ENCODE results near the gene RTBDN. TPM values are rescaled to one million over a fixed set of nuclear protein-coding genes. Genes with fewer than 3 reads are reported as not detected.

RTBDN gene
- total and polyA plus RNA-seq, 2 of the 8 experiments (the other 6 are each of a cell fraction or from before 2014, with no cell fraction given), result 4.0 to 4.8 TPM

GRCh38 chr19:12875086-12875485 lies 40.7 kb upstream of the RTBDN start:
- Histone ChIP-seq H3K79me2 (ENCODE audit: control insufficient read depth in 1 of 2, insufficient read depth in 2 of 2, low read length in 2 of 2) (no peaks in the 10 kb centered on the region), H4K5ac (ENCODE audit: insufficient read length, low read depth, low read length) (no peak overlapping the region), H4K8ac (ENCODE audit: extremely low read depth, insufficient read depth, low read length) (no peak overlapping the region), H2AK5ac (ENCODE audit: low read depth, low read length) (no peak overlapping the region), H3K4me2 (ENCODE audit: insufficient read depth in 1 of 2, low read depth in 2 of 2, low read length in 2 of 2) (no peak overlapping the region), H3K36me3 (ENCODE audit: control insufficient read depth in 2 of 4, insufficient read depth in 4 of 4, low read length in 3 of 4) (peaks cover 2 to 29% (median 14%) of the 10 kb centered on the region in 4 experiments), H3K79me1 (ENCODE audit: low read depth, low read length) (no peaks in the 10 kb centered on the region), H2BK12ac (ENCODE audit: low read depth, low read length) (no peak overlapping the region), H3K27me3 (replicated peaks in 1 of 4; ENCODE audit: control insufficient read depth in 3 of 4, extremely low read depth in 1 of 4, insufficient read depth in 3 of 4, low read length in 3 of 4) (no peaks in the 10 kb centered on the region), H3K18ac (ENCODE audit: extremely low read depth, low read length) (no peak overlapping the region), H3K14ac (ENCODE audit: insufficient read length) (no peak overlapping the region), H2BK20ac (ENCODE audit: low read length) (no peak overlapping the region), H3K4ac (replicated peaks; ENCODE audit: insufficient read length, low read depth, low read length) (no peak overlapping the region), H3K4me3 (ENCODE audit: extremely low read depth in 1 of 4, insufficient read depth in 2 of 4, low read depth in 3 of 4, low read length in 4 of 4) (no peak overlapping the region), H3K9ac (replicated peaks in 1 of 4; ENCODE audit: extremely low read depth in 1 of 4, low read depth in 3 of 4, low read length in 3 of 4) (no peak overlapping the region), H2BK5ac (ENCODE audit: low read depth, low read length) (no peak overlapping the region), H3K23ac (ENCODE audit: insufficient read length) (no peak overlapping the region), H3K23me2 (ENCODE audit: low read depth, low read length) (no peaks in the 10 kb centered on the region), H3K56ac (replicated peaks; ENCODE audit: insufficient read length, low read depth, low read length) (no peak overlapping the region), H4K20me1 (replicated peaks in 1 of 2; ENCODE audit: control insufficient read depth in 1 of 2, insufficient read depth in 2 of 2, low read length in 2 of 2) (peaks cover 0 to 2% of the 10 kb centered on the region in 2 experiments), H2BK15ac (ENCODE audit: low read length) (no peak overlapping the region), H3K9me3 (ENCODE audit: insufficient read depth in 2 of 2, low read depth in 1 of 2, low read length in 1 of 2) (peaks cover 0 to 5% of the 10 kb centered on the region in 2 experiments; a peak in 1 of 4 replicates), H3K27ac (ENCODE audit: low read depth, low read length) (no peak overlapping the region), H4K91ac (replicated peaks; ENCODE audit: insufficient read length, low read length) (no peak overlapping the region), H2BK120ac (replicated peaks; ENCODE audit: low read depth, low read length) (no peak overlapping the region), H2AFZ (ENCODE audit: low read length) (no peak overlapping the region), H3K4me1 (replicated peaks in 1 of 4; ENCODE audit: control insufficient read depth in 3 of 4, insufficient read depth in 4 of 4, low read length in 3 of 4) (no peaks in the 10 kb centered on the region)
- DNase-seq (ENCODE audit: low read depth in 1 of 2, low spot score in 2 of 2) (no peak), FAIRE-seq (no peak)
- POLR2A ChIA-PET (ENCODE audit: partially characterized antibody), result interaction anchor here (0.6 to 7.1 kb wide), 5 partner anchors 10 to 105 kb away, joined by 3 to 34 read pairs (median 6); no protein-coding TSS in a partner anchor
- WGBS, 2 experiments (ENCODE audit: extremely low coverage in 1 of 2, insufficient coverage in 1 of 2, insufficient read length in 1 of 2, insufficient replicate concordance in 2 of 2, low coverage in 1 of 2, low lambda C conversion rate in 2 of 2, missing lambda C conversion rate in 1 of 2), result 96% methylated on average over 6 of the region's 6 CpGs; no CpG with 5 or more reads in 1 of the 2 experiments
- CTCF ChIA-PET (ENCODE audit: partially characterized antibody), result interaction anchor here (2.1 kb wide), 1 partner anchor 28 kb away, joined by 8 read pairs; no protein-coding TSS in a partner anchor
- TF ChIP-seq TBP (IDR thresholded peaks at IDR 0.05; ENCODE audit: low read depth, low read length) (no peak), RNF2 (IDR thresholded peaks at IDR 0.05; ENCODE audit: borderline replicate concordance, low read depth, low read length, missing control alignments, poor library complexity, severe bottlenecking) (no peak), SIRT6 (IDR thresholded peaks at IDR 0.05; ENCODE audit: low read length) (no peak)

Data from H1 (cell line).